Adipocyte (in vitro differentiated cells): ENCODE measurements around the gene PARD3B.

Experiments used
- DNase-seq: peaks from one replicate; pipeline ENCODE4 v3.0.0-alpha.2; 2015; ENCODE audit warnings: low read depth
- H3K27me3 ChIP-seq: replicated peaks from 2 replicates; pipeline ENCODE4 v1.7.0; 2013; ENCODE audit warnings: mild to moderate bottlenecking, low read length, moderate library complexity; ENCODE audit not compliant: control insufficient read depth, insufficient read depth
- H3K36me3 ChIP-seq: 2 replicates; pipeline ENCODE4 v1.7.0; 2013; ENCODE audit warnings: low read length, mild to moderate bottlenecking, moderate library complexity; ENCODE audit not compliant: control insufficient read depth, insufficient read depth, severe bottlenecking
- H3K4me1 ChIP-seq: 2 replicates; pipeline ENCODE4 v1.7.0; 2013; ENCODE audit warnings: mild to moderate bottlenecking, low read length, moderate library complexity; ENCODE audit not compliant: control insufficient read depth, insufficient read depth
- H3K4me3 ChIP-seq: 2 replicates; pipeline ENCODE4 v1.7.0; 2013; ENCODE audit warnings: mild to moderate bottlenecking, low read length, moderate library complexity
- H3K9ac ChIP-seq: 2 replicates; pipeline ENCODE4 v1.7.0; 2013; ENCODE audit warnings: mild to moderate bottlenecking, low read length, moderate library complexity
- H3K9me3 ChIP-seq: 2 replicates; pipeline ENCODE4 v1.7.0; 2013; ENCODE audit warnings: mild to moderate bottlenecking, low read length, moderate library complexity; ENCODE audit not compliant: control insufficient read depth

Gene PARD3B

GRCh38 chr2:204662956-204663355, 117.7 kb downstream of the PARD3B start:
- H3K4me3 ChIP-seq = no peak overlapping the region
- no peaks in the 10 kb centered on the region for H3K27me3 ChIP-seq
- no peaks in the 10 kb centered on the region for H3K36me3 ChIP-seq
- no peak for DNase-seq
- peaks cover 36% of the 10 kb centered on the region for H3K4me1 ChIP-seq
- no peak overlapping the region for H3K9ac ChIP-seq
- no peaks in the 10 kb centered on the region for H3K9me3 ChIP-seq

- no peak for DNase-seq
- Histone ChIP-seq H3K4me1 (peaks cover 36% of the 10 kb centered on the region), H3K4me3 (peak overlapping the region; percentile 51), H3K27me3 (no peaks in the 10 kb centered on the region), H3K9me3 (no peaks in the 10 kb centered on the region), H3K36me3 (no peaks in the 10 kb centered on the region), H3K9ac (peak overlapping the region; percentile 71)
These were observed 118.6 kb downstream of the PARD3B start for GRCh38 chr2:204663816-204664425.

GRCh38 chr2:204664708-204665121, 119.4 kb downstream of the PARD3B start:
- Histone ChIP-seq H3K9me3 (no peaks in the 10 kb centered on the region), H3K4me3 (peak overlapping the region; percentile 51), H3K4me1 (peaks cover 40% of the 10 kb centered on the region), H3K9ac (peak overlapping the region; percentile 71), H3K36me3 (no peaks in the 10 kb centered on the region), H3K27me3 (no peaks in the 10 kb centered on the region)
- DNase-seq = peak; percentile 78

GRCh38 chr2:204665207-204665606, 119.9 kb downstream of the PARD3B start:
- DNase-seq = peak; percentile 69

GRCh38 chr2:204665771-204666170, 120.5 kb downstream of the PARD3B start:
- peak overlapping the region; percentile 71 for H3K9ac ChIP-seq
- H3K4me3 ChIP-seq = peak overlapping the region; percentile 31
- H3K27me3 ChIP-seq = no peaks in the 10 kb centered on the region
- no peak for DNase-seq
- H3K4me1 ChIP-seq = peaks cover 44% of the 10 kb centered on the region
- no peaks in the 10 kb centered on the region for H3K9me3 ChIP-seq
- H3K36me3 ChIP-seq = no peaks in the 10 kb centered on the region

More at GRCh38 chr2:204665207-204665606, 119.9 kb downstream of the PARD3B start:
- Histone ChIP-seq H3K27me3 (no peaks in the 10 kb centered on the region), H3K4me3 (peak overlapping the region; percentile 31), H3K36me3 (no peaks in the 10 kb centered on the region), H3K9ac (peak overlapping the region; percentile 71), H3K9me3 (no peaks in the 10 kb centered on the region), H3K4me1 (peaks cover 44% of the 10 kb centered on the region)

GRCh38 chr2:204667990-204668389, 122.7 kb downstream of the PARD3B start:
- DNase-seq = no peak
- Histone ChIP-seq H3K36me3 (no peaks in the 10 kb centered on the region), H3K27me3 (no peaks in the 10 kb centered on the region), H3K4me1 (peaks cover 44% of the 10 kb centered on the region), H3K9ac (no peak overlapping the region), H3K4me3 (no peak overlapping the region), H3K9me3 (no peaks in the 10 kb centered on the region)

GRCh38 chr2:204669382-204669781, 124.1 kb downstream of the PARD3B start:
- H3K36me3 ChIP-seq = no peaks in the 10 kb centered on the region
- H3K9ac ChIP-seq = no peak overlapping the region
- H3K4me3 ChIP-seq = no peak overlapping the region
- H3K27me3 ChIP-seq = no peaks in the 10 kb centered on the region
- no peak for DNase-seq
- H3K4me1 ChIP-seq = peaks cover 45% of the 10 kb centered on the region
- H3K9me3 ChIP-seq = no peaks in the 10 kb centered on the region

GRCh38 chr2:204670124-204670523, 124.8 kb downstream of the PARD3B start:
- Histone ChIP-seq H3K36me3 (no peaks in the 10 kb centered on the region), H3K4me1 (peaks cover 38% of the 10 kb centered on the region), H3K9me3 (no peaks in the 10 kb centered on the region), H3K4me3 (no peak overlapping the region), H3K9ac (no peak overlapping the region), H3K27me3 (no peaks in the 10 kb centered on the region)
- peak; percentile 6 for DNase-seq

- no peak overlapping the region for H3K9ac ChIP-seq
- H3K4me3 ChIP-seq = no peak overlapping the region
- H3K4me1 ChIP-seq = peaks cover 32% of the 10 kb centered on the region
- no peaks in the 10 kb centered on the region for H3K27me3 ChIP-seq
- no peaks in the 10 kb centered on the region for H3K36me3 ChIP-seq
- DNase-seq = no peak
- H3K9me3 ChIP-seq = no peaks in the 10 kb centered on the region
These were observed 125.5 kb downstream of the PARD3B start for GRCh38 chr2:204670756-204671155.

- Histone ChIP-seq H3K36me3 (no peaks in the 10 kb centered on the region), H3K9ac (no peak overlapping the region), H3K4me1 (peaks cover 16% of the 10 kb centered on the region), H3K4me3 (no peak overlapping the region), H3K27me3 (no peaks in the 10 kb centered on the region), H3K9me3 (no peaks in the 10 kb centered on the region)
- DNase-seq = no peak
These were observed 127.5 kb downstream of the PARD3B start for GRCh38 chr2:204672772-204673171.

GRCh38 chr2:204673877-204674276, 128.6 kb downstream of the PARD3B start:
- Histone ChIP-seq H3K4me1 (peaks cover 16% of the 10 kb centered on the region), H3K36me3 (no peaks in the 10 kb centered on the region), H3K4me3 (no peak overlapping the region), H3K27me3 (no peaks in the 10 kb centered on the region), H3K9ac (no peak overlapping the region), H3K9me3 (no peaks in the 10 kb centered on the region)
- peak; percentile 45 for DNase-seq

GRCh38 chr2:204678031-204678430, 132.8 kb downstream of the PARD3B start:
- H3K9ac ChIP-seq = no peak overlapping the region
- no peaks in the 10 kb centered on the region for H3K36me3 ChIP-seq
- peaks cover 24% of the 10 kb centered on the region for H3K4me1 ChIP-seq
- DNase-seq = no peak
- H3K27me3 ChIP-seq = no peaks in the 10 kb centered on the region
- no peaks in the 10 kb centered on the region for H3K9me3 ChIP-seq
- no peak overlapping the region for H3K4me3 ChIP-seq
